ENCODE results near the gene SERPINB10. TPM values are rescaled to one million over a fixed set of nuclear protein-coding genes. Genes with fewer than 3 reads are reported as not detected.
A peak's percentile ranks its signal among the peaks of the same experiment; 100 is the strongest.

SERPINB10 gene
- total and polyA plus RNA-seq, 2 donors from 2014 or later: not detected

GRCh38 chr18:63964908-63965307 is 57.1 kb downstream of the SERPINB10 start:
- Histone ChIP-seq H3K9ac (ENCODE audit: low read length in 3 of 3) (no peak overlapping the region), H3K36me3 (ENCODE audit: control insufficient read depth in 2 of 3, insufficient read depth in 3 of 3, low read length in 3 of 3) (no peaks in the 10 kb centered on the region), H3K4me3 (ENCODE audit: low read length in 3 of 3) (no peak overlapping the region), H3K9me3 (ENCODE audit: control insufficient read depth in 2 of 3, insufficient read depth in 1 of 3, low read length in 3 of 3) (no peaks in the 10 kb centered on the region), H3K27ac (ENCODE audit: low read depth in 2 of 2, low read length in 2 of 2) (no peak overlapping the region), H3K4me1 (ENCODE audit: control insufficient read depth in 2 of 3, insufficient read depth in 2 of 3, low read depth in 1 of 3, low read length in 3 of 3) (peaks cover 0 to 4% (median 3%) of the 10 kb centered on the region in 3 donors), H3K27me3 (ENCODE audit: control insufficient read depth, insufficient read depth, low read length) (no peaks in the 10 kb centered on the region)
- intact Hi-C loops (cut with DNase I): no loop called here
- DNase-seq: no peak
- no peak for TF ChIP-seq CTCF (IDR thresholded peaks at IDR 0.05; ENCODE audit: borderline replicate concordance, extremely low read depth, insufficient read depth)
- no peak for FAIRE-seq

GRCh38 chr18:63965716-63966330 is 58.1 kb downstream of the SERPINB10 start:
- Histone ChIP-seq H3K27ac (ENCODE audit: low read depth in 2 of 2, low read length in 2 of 2) (no peak overlapping the region), H3K4me1 (ENCODE audit: control insufficient read depth in 2 of 3, insufficient read depth in 2 of 3, low read depth in 1 of 3, low read length in 3 of 3) (peaks cover 0 to 4% (median 3%) of the 10 kb centered on the region in 3 donors), H3K4me3 (ENCODE audit: low read length in 3 of 3) (no peak overlapping the region), H3K9ac (ENCODE audit: low read length in 3 of 3) (no peak overlapping the region), H3K27me3 (ENCODE audit: control insufficient read depth, insufficient read depth, low read length) (no peaks in the 10 kb centered on the region), H3K9me3 (ENCODE audit: control insufficient read depth in 2 of 3, insufficient read depth in 1 of 3, low read length in 3 of 3) (no peaks in the 10 kb centered on the region), H3K36me3 (ENCODE audit: control insufficient read depth in 2 of 3, insufficient read depth in 3 of 3, low read length in 3 of 3) (no peaks in the 10 kb centered on the region)
- DNase-seq (no peak), FAIRE-seq (no peak)
- no peak for TF ChIP-seq CTCF (IDR thresholded peaks at IDR 0.05; ENCODE audit: borderline replicate concordance, extremely low read depth, insufficient read depth)
- intact Hi-C loops (cut with DNase I): no loop called here

- Histone ChIP-seq H3K4me1 (ENCODE audit: control insufficient read depth in 2 of 3, insufficient read depth in 2 of 3, low read depth in 1 of 3, low read length in 3 of 3) (peaks cover 0 to 4% (median 3%) of the 10 kb centered on the region in 3 donors), H3K36me3 (ENCODE audit: control insufficient read depth in 2 of 3, insufficient read depth in 3 of 3, low read length in 3 of 3) (no peaks in the 10 kb centered on the region), H3K4me3 (ENCODE audit: low read length in 3 of 3) (peak within 1 kb of the TSS; percentile 74 to 84 (median 79)), H3K9me3 (ENCODE audit: control insufficient read depth in 2 of 3, insufficient read depth in 1 of 3, low read length in 3 of 3) (no peaks in the 10 kb centered on the region), H3K27ac (ENCODE audit: low read depth in 2 of 2, low read length in 2 of 2) (peak within 1 kb of the TSS; percentile 89 to 90), H3K9ac (ENCODE audit: low read length in 3 of 3) (peak within 1 kb of the TSS; percentile 38 to 82 (median 71)), H3K27me3 (ENCODE audit: control insufficient read depth, insufficient read depth, low read length) (no peaks in the 10 kb centered on the region)
- DNase-seq (peak; percentile 97 to 98 (median 97)), FAIRE-seq (peak; percentile 53)
- intact Hi-C loops (cut with DNase I): no loop called here
- no peak for TF ChIP-seq CTCF (IDR thresholded peaks at IDR 0.05; ENCODE audit: borderline replicate concordance, extremely low read depth, insufficient read depth)
Observed at GRCh38 chr18:63969942-63970808, 62.4 kb downstream of the SERPINB10 start, which contains the start of gene SERPINB8. Gene SERPINB8, plus strand, starts transcription at chr18:63970081. Its CDS starts 8,228 bp downstream, at chr18:63978309.

Data from kidney (tissue), 14 donors.